Right lobe of liver (tissue), 4 donors: ENCODE results near the gene MAPRE2.

Experiments used
- POLR2A ChIP-seq: fragments of 450-650 bp; IDR thresholded peaks from one replicate; pipeline ENCODE4 v1.6.1; 2017; ENCODE audit warnings: antibody characterized with exemption, mild to moderate bottlenecking
- TF ChIP-seq, protein P1 (sequence below), 4 donors: fragments of 200-600 bp in 3 of 4; fragments of 450-650 bp in 1 of 4; IDR thresholded peaks; one replicate each; pipeline versions ENCODE4 v1.5.1 to v1.8.0; 2016 to 2022; ENCODE audit warnings: antibody characterized with exemption in 4 of 4, mild to moderate bottlenecking in 2 of 4
- donor health status: DM: no; HTN: no; CAD: no.
- donor health status: DM: no; HTN: no; CAD: no.
- donor health status: DM: no; HTN: yes; CAD: no.

- TF ChIP-seq, protein P1, sequence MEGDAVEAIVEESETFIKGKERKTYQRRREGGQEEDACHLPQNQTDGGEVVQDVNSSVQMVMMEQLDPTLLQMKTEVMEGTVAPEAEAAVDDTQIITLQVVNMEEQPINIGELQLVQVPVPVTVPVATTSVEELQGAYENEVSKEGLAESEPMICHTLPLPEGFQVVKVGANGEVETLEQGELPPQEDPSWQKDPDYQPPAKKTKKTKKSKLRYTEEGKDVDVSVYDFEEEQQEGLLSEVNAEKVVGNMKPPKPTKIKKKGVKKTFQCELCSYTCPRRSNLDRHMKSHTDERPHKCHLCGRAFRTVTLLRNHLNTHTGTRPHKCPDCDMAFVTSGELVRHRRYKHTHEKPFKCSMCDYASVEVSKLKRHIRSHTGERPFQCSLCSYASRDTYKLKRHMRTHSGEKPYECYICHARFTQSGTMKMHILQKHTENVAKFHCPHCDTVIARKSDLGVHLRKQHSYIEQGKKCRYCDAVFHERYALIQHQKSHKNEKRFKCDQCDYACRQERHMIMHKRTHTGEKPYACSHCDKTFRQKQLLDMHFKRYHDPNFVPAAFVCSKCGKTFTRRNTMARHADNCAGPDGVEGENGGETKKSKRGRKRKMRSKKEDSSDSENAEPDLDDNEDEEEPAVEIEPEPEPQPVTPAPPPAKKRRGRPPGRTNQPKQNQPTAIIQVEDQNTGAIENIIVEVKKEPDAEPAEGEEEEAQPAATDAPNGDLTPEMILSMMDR (IDR thresholded peaks at IDR 0.05): no peak
- no peak for TF ChIP-seq POLR2A
These were observed 65.6 kb downstream of the MAPRE2 start for GRCh38 chr18:35106845-35107148.
